ENCODE data around the gene LRRC27.

The LRRC27 gene

GRCh38 chr10:132404169-132404880, 72.3 kb downstream of the LRRC27 start:
- no peak for TF ChIP-seq CTCF (IDR thresholded peaks at IDR 0.05; ENCODE audit: unreplicated experiment in 3 of 3)
- Mint-ChIP-seq H3K4me1 (peaks cover 13% of the 10 kb centered on the region), H3K4me3 (no peak overlapping the region), H3K9me3 (no peaks in the 10 kb centered on the region), H3K27me3 (ENCODE audit: low read depth) (no peaks in the 10 kb centered on the region), H3K27ac (no peak overlapping the region), H3K36me3 (ENCODE audit: low read depth) (peaks cover 11% of the 10 kb centered on the region)

GRCh38 chr10:132404911-132405462, 73.0 kb downstream of the LRRC27 start:
- Mint-ChIP-seq H3K27me3 (ENCODE audit: low read depth) (no peaks in the 10 kb centered on the region), H3K4me1 (peaks cover 17% of the 10 kb centered on the region), H3K4me3 (no peak overlapping the region), H3K36me3 (ENCODE audit: low read depth) (peaks cover 11% of the 10 kb centered on the region), H3K9me3 (no peaks in the 10 kb centered on the region), H3K27ac (no peak overlapping the region)
- no peak for TF ChIP-seq CTCF (IDR thresholded peaks at IDR 0.05; ENCODE audit: unreplicated experiment in 3 of 3)

GRCh38 chr10:132405463-132405991, 73.5 kb downstream of the LRRC27 start:
- H3K27me3 Mint-ChIP-seq (ENCODE audit: low read depth): no peaks in the 10 kb centered on the region
- peaks cover 20% of the 10 kb centered on the region for H3K4me1 Mint-ChIP-seq
- no peak overlapping the region for H3K4me3 Mint-ChIP-seq
- no peak for TF ChIP-seq CTCF (IDR thresholded peaks at IDR 0.05; ENCODE audit: unreplicated experiment in 3 of 3)
- H3K9me3 Mint-ChIP-seq: no peaks in the 10 kb centered on the region
- no peak overlapping the region for H3K27ac Mint-ChIP-seq
- H3K36me3 Mint-ChIP-seq (ENCODE audit: low read depth): peaks cover 11% of the 10 kb centered on the region

GRCh38 chr10:132406181-132406580, 74.2 kb downstream of the LRRC27 start:
- Mint-ChIP-seq H3K27me3 (ENCODE audit: low read depth) (no peaks in the 10 kb centered on the region), H3K36me3 (ENCODE audit: low read depth) (peaks cover 11% of the 10 kb centered on the region), H3K4me1 (peaks cover 22% of the 10 kb centered on the region), H3K4me3 (no peak overlapping the region), H3K9me3 (no peaks in the 10 kb centered on the region), H3K27ac (peak overlapping the region in 2 of 3 experiments; percentile 57 to 77)
- no peak for TF ChIP-seq CTCF (IDR thresholded peaks at IDR 0.05; ENCODE audit: unreplicated experiment in 3 of 3)

- Mint-ChIP-seq H3K4me1 (peaks cover 28% of the 10 kb centered on the region), H3K27me3 (ENCODE audit: low read depth) (no peaks in the 10 kb centered on the region), H3K27ac (peak overlapping the region in 2 of 3 experiments; percentile 57 to 62), H3K4me3 (no peak overlapping the region), H3K36me3 (ENCODE audit: low read depth) (peaks cover 11% of the 10 kb centered on the region), H3K9me3 (no peaks in the 10 kb centered on the region)
- TF ChIP-seq CTCF (IDR thresholded peaks at IDR 0.05; ENCODE audit: unreplicated experiment in 3 of 3): no peak
Observed at GRCh38 chr10:132406750-132407149, 74.8 kb downstream of the LRRC27 start.
